Measurements from ENCODE around the gene MYLK. TPM values are rescaled to one million over a fixed set of nuclear protein-coding genes. Genes with fewer than 3 reads are reported as not detected.

Gene MYLK
- polyA plus RNA-seq, 1 donor (not counting 4 experiments of a cell fraction or from before 2014, with no cell fraction given) = 7.8 TPM

GRCh38 chr3:123785602-123786001 is 98.5 kb downstream of the MYLK start:
- H3K4me1 ChIP-seq (ENCODE audit: control insufficient read depth, extremely low read depth, insufficient read depth, low read length) = peaks cover 4% of the 10 kb centered on the region
- H3K9ac ChIP-seq (ENCODE audit: control insufficient read depth, extremely low read depth, insufficient read depth, low read length) = no peak overlapping the region
- no peaks in the 10 kb centered on the region for H3K79me2 ChIP-seq (ENCODE audit: control insufficient read depth, insufficient read depth, low read length)
- H3K4me2 ChIP-seq (ENCODE audit: control insufficient read depth, extremely low read depth, insufficient read depth, low read depth, low read length) = no peak overlapping the region
- DNase-seq (ENCODE audit: low read depth, low spot score) (no peak), FAIRE-seq (no peak)
- H3K27me3 ChIP-seq (ENCODE audit: control insufficient read depth, extremely low read depth, insufficient read depth, low read length) = no peaks in the 10 kb centered on the region
- H3K9me1 ChIP-seq (ENCODE audit: control insufficient read depth, extremely low read depth, insufficient read depth, low read length) = no peaks in the 10 kb centered on the region
- no peak overlapping the region for H3K4me3 ChIP-seq (ENCODE audit: control insufficient read depth in 2 of 3, extremely low read depth in 1 of 3, insufficient read depth in 2 of 3, low read depth in 1 of 3, low read length in 3 of 3)
- no peak overlapping the region for H2AFZ ChIP-seq (ENCODE audit: control insufficient read depth, low read length)
- no peak overlapping the region for H3K27ac ChIP-seq (ENCODE audit: control insufficient read depth, insufficient read depth, low read length)
- TF ChIP-seq EZH2 (IDR thresholded peaks at IDR 0.05; ENCODE audit: low read length) = no peak
- TF ChIP-seq, protein P1, sequence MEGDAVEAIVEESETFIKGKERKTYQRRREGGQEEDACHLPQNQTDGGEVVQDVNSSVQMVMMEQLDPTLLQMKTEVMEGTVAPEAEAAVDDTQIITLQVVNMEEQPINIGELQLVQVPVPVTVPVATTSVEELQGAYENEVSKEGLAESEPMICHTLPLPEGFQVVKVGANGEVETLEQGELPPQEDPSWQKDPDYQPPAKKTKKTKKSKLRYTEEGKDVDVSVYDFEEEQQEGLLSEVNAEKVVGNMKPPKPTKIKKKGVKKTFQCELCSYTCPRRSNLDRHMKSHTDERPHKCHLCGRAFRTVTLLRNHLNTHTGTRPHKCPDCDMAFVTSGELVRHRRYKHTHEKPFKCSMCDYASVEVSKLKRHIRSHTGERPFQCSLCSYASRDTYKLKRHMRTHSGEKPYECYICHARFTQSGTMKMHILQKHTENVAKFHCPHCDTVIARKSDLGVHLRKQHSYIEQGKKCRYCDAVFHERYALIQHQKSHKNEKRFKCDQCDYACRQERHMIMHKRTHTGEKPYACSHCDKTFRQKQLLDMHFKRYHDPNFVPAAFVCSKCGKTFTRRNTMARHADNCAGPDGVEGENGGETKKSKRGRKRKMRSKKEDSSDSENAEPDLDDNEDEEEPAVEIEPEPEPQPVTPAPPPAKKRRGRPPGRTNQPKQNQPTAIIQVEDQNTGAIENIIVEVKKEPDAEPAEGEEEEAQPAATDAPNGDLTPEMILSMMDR (optimal IDR thresholded peaks at IDR 0.05 in 1 of 3, IDR thresholded peaks at IDR 0.05 in 1 of 3, conservative IDR thresholded peaks at IDR 0.05 in 1 of 3; ENCODE audit: extremely low read depth in 1 of 3, insufficient read depth in 2 of 3, low read length in 3 of 3) = no peak
- dilution Hi-C loops (cut with MboI; ENCODE audit: extremely low pct_ligation_motif_present, low sequenced_read_pairs) = no loop called here
- no peaks in the 10 kb centered on the region for H3K36me3 ChIP-seq (ENCODE audit: control insufficient read depth in 2 of 2, extremely low read depth in 1 of 2, insufficient read depth in 2 of 2, low read length in 2 of 2)
- no peaks in the 10 kb centered on the region for H3K9me3 ChIP-seq (ENCODE audit: control insufficient read depth, low read depth, low read length)
- no peaks in the 10 kb centered on the region for H4K20me1 ChIP-seq (ENCODE audit: control insufficient read depth, extremely low read depth, insufficient read depth, low read length)

DNA sequence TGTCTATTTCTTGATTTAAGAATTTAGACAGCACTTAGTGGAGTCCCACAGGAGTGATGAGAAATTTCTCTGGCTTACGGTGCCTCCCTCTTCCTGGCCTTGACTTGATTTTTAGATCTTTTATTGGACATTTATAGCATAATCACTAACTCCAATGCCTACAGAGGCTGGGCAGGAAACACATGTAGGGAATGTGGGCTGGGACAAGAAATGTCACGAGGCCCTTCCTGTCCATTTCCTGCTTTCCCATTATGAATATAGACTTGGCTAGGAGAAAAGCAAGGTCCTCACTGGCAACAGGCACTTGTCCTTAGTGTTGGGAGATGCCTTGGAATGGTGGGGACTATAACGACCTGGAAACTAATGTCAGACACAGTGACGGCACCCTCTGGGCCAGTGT is 100.3 kb downstream of the MYLK start:
- no peaks in the 10 kb centered on the region for H3K27me3 ChIP-seq (ENCODE audit: control insufficient read depth, extremely low read depth, insufficient read depth, low read length)
- no peak overlapping the region for H3K27ac ChIP-seq (ENCODE audit: control insufficient read depth, insufficient read depth, low read length)
- H3K4me1 ChIP-seq (ENCODE audit: control insufficient read depth, extremely low read depth, insufficient read depth, low read length) = no peaks in the 10 kb centered on the region
- no peaks in the 10 kb centered on the region for H3K9me3 ChIP-seq (ENCODE audit: control insufficient read depth, low read depth, low read length)
- no peaks in the 10 kb centered on the region for H3K79me2 ChIP-seq (ENCODE audit: control insufficient read depth, insufficient read depth, low read length)
- H3K9ac ChIP-seq (ENCODE audit: control insufficient read depth, extremely low read depth, insufficient read depth, low read length) = no peak overlapping the region
- no peaks in the 10 kb centered on the region for H3K9me1 ChIP-seq (ENCODE audit: control insufficient read depth, extremely low read depth, insufficient read depth, low read length)
- peaks cover 2% of the 10 kb centered on the region for H4K20me1 ChIP-seq (ENCODE audit: control insufficient read depth, extremely low read depth, insufficient read depth, low read length)
- H3K36me3 ChIP-seq (ENCODE audit: control insufficient read depth in 2 of 2, extremely low read depth in 1 of 2, insufficient read depth in 2 of 2, low read length in 2 of 2) = no peaks in the 10 kb centered on the region
- no peak overlapping the region for H3K4me3 ChIP-seq (ENCODE audit: control insufficient read depth in 2 of 3, extremely low read depth in 1 of 3, insufficient read depth in 2 of 3, low read depth in 1 of 3, low read length in 3 of 3)
- DNase-seq (ENCODE audit: low read depth, low spot score) = no peak
- FAIRE-seq = no peak
- dilution Hi-C loops (cut with MboI; ENCODE audit: extremely low pct_ligation_motif_present, low sequenced_read_pairs) = no loop called here
- TF ChIP-seq, protein P1 (optimal IDR thresholded peaks at IDR 0.05 in 1 of 3, IDR thresholded peaks at IDR 0.05 in 1 of 3, conservative IDR thresholded peaks at IDR 0.05 in 1 of 3; ENCODE audit: extremely low read depth in 1 of 3, insufficient read depth in 2 of 3, low read length in 3 of 3) = no peak
- no peak for TF ChIP-seq EZH2 (IDR thresholded peaks at IDR 0.05; ENCODE audit: low read length)
- H3K4me2 ChIP-seq (ENCODE audit: control insufficient read depth, extremely low read depth, insufficient read depth, low read depth, low read length) = no peak overlapping the region
- no peak overlapping the region for H2AFZ ChIP-seq (ENCODE audit: control insufficient read depth, low read length)

Measured in keratinocyte (primary cell).